ENCODE data around the gene HES5.

Gene HES5

GRCh38 chr1:2514863-2515762 is 14.9 kb downstream of the HES5 start:
- no peak for DNase-seq (ENCODE audit: low spot score)

- DNase-seq (ENCODE audit: low spot score) = no peak
Observed at GRCh38 chr1:2513939-2514652, 16.0 kb downstream of the HES5 start.

- no peak for DNase-seq (ENCODE audit: low spot score)
Observed at GRCh38 chr1:2512862-2513421, 17.1 kb downstream of the HES5 start.

- no peak for DNase-seq (ENCODE audit: low spot score)
Observed at GRCh38 chr1:2510366-2511155, 19.5 kb downstream of the HES5 start.

- no peak for DNase-seq (ENCODE audit: low spot score)
Observed at GRCh38 chr1:2509589-2509988, 20.5 kb downstream of the HES5 start.

GRCh38 chr1:2508751-2509150 is 21.3 kb downstream of the HES5 start:
- no peak for DNase-seq (ENCODE audit: low spot score)

GRCh38 chr1:2508180-2508579 is 21.9 kb downstream of the HES5 start:
- no peak for DNase-seq (ENCODE audit: low spot score)

- no peak for DNase-seq (ENCODE audit: low spot score)
Observed at GRCh38 chr1:2507744-2508155, 22.3 kb downstream of the HES5 start.

- DNase-seq (ENCODE audit: low spot score) = no peak
Observed at GRCh38 chr1:2506901-2507565, 23.0 kb downstream of the HES5 start.

GRCh38 chr1:2506007-2506860 is 23.8 kb downstream of the HES5 start:
- no peak for DNase-seq (ENCODE audit: low spot score)

GRCh38 chr1:2505461-2505994 is 24.5 kb downstream of the HES5 start:
- no peak for DNase-seq (ENCODE audit: low spot score)

- DNase-seq (ENCODE audit: low spot score) = no peak
Observed at GRCh38 chr1:2504949-2505272, 25.2 kb downstream of the HES5 start.

- DNase-seq (ENCODE audit: low spot score) = no peak
Observed at GRCh38 chr1:2504225-2504948, 25.7 kb downstream of the HES5 start.

- no peak for DNase-seq (ENCODE audit: low spot score)
Observed at GRCh38 chr1:2503554-2504224, 26.4 kb downstream of the HES5 start.

GRCh38 chr1:2502661-2503553 is 27.2 kb downstream of the HES5 start:
- DNase-seq (ENCODE audit: low spot score) = no peak

GRCh38 chr1:2502210-2502609 is 27.9 kb downstream of the HES5 start:
- no peak for DNase-seq (ENCODE audit: low spot score)

- no peak for DNase-seq (ENCODE audit: low spot score)
Observed at GRCh38 chr1:2501820-2502119, 28.3 kb downstream of the HES5 start.

- DNase-seq (ENCODE audit: low spot score) = no peak
Observed at GRCh38 chr1:2501041-2501819, 28.8 kb downstream of the HES5 start.

Measured in germinal center (tissue), 1 donor.